Activated CD8-positive, alpha-beta memory T cell treated with anti-CD3 and anti-CD28 coated beads, Interleukin-2, amount 50 U/mL, for 1 hour (primary cell): ENCODE data around the gene DCN.

Experiments used
- DNase-seq: peaks from one replicate; pipeline ENCODE4 v3.0.0-alpha.2; 2020; ENCODE audit errors: extremely low read depth

The DCN gene

DNA sequence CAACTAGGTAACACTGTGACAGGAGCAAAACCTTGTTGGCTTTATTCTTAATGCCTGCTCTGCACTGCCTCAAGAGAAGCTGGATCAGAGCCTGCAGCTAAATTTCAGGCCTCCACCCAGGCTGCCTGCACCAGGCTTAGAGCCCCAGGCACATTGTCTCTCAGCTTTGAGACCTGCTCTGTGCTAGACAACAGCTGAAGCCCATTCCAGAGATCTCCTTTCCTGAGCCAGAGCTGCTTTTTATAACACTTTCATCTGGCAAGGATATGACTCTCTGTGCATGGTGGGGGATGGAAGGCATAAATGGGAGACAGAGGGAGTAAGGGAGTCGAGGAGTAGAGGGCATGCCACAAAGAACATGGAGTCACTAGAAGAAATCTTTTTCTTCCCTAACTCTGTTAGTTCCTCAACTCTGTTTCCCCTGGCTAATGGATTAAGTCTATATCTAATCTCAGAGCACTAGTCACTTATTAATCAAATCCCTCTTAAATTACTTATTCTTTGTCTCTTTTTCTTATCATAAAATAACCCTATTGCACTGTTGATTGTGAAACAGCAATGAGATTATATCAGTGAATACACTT is 44.2 kb downstream of the DCN start:
- DNase-seq, result no peak

GRCh38 chr12:91133871-91134270 is 48.7 kb downstream of the DCN start:
- DNase-seq, result no peak

DNA sequence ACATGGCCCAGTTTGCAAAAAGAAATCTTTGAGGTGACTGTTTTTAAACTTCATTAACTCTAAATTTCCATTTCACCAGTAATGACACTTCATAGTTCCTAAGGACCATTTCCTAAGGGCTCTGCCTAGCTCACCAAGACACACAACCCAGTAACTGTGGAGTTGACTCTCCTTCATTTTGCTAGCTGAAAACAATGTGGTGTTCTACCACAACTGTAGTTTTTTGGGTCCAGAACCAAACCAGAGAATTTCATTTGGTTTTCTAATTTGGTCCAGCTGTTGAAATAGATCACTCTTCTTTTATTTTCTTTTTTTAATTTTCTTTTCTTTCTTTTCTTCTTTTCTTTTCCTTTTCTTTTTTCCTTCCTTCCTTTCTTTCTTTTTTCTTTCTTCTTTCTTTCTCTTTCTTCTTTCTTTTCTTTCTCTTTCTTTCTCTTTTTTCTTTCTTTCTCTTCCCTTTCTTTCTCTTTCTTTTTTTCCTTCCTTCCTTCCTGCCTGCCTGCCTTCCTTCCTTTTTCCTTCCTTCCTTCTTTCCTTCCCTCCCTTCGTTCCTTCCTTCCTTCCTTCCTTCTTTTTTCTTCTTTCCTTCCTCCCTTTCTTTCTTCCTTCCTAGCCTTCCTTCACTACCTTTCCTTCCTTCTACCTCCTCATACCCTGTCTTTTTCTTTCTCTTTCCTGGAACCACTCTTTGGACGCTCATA is 52.8 kb downstream of the DCN start:
- DNase-seq, result no peak

GRCh38 chr12:91127751-91128150 is 54.9 kb downstream of the DCN start:
- DNase-seq, result no peak

- DNase-seq, result no peak
Observed at GRCh38 chr12:91127306-91127705, 55.3 kb downstream of the DCN start.

DNA sequence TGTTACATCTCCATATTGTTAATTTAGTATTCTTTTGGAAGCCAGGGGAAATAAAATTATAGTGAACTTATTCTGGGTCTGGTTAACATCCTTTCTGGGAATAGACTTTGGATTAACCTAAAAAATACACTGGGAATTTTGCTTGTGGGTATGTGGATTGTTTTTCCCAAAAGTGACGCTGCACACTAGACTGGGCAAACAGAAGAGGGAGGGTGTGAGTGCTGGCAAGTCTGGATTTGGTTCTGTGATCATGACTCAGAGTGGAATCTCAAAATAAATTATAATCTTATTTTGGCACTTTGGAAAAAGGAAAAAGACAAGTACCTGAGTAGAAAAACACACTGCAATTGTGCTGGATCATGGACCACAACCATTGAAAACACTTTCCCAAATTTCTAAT is 56.1 kb downstream of the DCN start:
- no peak for DNase-seq

- DNase-seq, result no peak
Observed at GRCh38 chr12:91123236-91123916, 59.2 kb downstream of the DCN start.

GRCh38 chr12:91120781-91121180 is 61.8 kb downstream of the DCN start:
- DNase-seq, result no peak

- no peak for DNase-seq
Observed at GRCh38 chr12:91119089-91119488, 63.5 kb downstream of the DCN start.

- DNase-seq, result no peak
Observed at GRCh38 chr12:91113621-91114020, 69.0 kb downstream of the DCN start.

DNA sequence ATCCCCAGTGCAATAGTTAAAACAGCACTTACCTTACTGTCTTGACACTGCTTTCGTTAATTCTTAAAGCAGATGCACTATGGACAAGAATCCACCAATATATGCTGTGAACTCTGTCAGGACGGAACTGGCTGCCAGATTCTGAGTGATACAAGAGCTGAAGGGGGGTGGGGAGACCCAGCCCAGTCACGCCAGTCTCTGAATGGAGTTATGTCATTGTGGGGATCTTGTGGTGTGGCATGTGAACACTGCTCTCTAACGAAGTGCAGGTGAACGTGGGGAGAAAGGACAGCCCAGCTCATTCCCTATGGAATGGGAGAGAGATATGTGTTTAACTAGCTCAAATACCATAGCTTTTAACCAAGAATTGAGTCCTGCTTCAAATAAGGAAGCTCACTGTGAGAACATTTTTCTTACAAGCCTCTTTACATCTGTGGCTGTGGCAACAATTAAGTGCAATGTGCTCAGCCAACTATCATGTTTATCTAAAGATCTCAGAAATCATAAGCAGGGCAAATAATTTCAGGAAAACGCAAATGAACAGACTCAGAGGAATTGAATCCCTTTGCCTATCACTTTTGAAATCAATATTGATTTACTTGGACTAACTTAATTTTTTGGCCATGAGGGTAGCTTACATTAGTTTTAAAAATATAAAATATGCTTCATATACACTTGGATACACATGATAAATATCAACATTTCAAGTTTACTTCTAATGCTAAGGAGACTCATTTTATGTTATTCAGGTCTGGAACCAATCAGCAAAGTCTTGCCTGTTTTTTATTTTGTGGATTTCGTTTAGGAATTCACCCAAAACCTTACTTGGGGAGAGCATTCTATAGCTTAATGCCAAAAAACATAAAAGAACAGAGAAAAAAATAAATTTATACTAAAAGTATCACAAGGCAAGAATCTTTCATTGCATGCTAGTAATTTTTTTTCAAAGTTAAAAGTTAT is 71.0 kb downstream of the DCN start, which contains the start of gene LUM:
Gene LUM, minus strand, starts transcription at position 129 of the 960 bp plus-strand sequence. CDS start 2,515 bp downstream, outside the sequence.
- no peak for DNase-seq

GRCh38 chr12:91110311-91110924 is 72.2 kb downstream of the DCN start:
- DNase-seq, result no peak

DNA sequence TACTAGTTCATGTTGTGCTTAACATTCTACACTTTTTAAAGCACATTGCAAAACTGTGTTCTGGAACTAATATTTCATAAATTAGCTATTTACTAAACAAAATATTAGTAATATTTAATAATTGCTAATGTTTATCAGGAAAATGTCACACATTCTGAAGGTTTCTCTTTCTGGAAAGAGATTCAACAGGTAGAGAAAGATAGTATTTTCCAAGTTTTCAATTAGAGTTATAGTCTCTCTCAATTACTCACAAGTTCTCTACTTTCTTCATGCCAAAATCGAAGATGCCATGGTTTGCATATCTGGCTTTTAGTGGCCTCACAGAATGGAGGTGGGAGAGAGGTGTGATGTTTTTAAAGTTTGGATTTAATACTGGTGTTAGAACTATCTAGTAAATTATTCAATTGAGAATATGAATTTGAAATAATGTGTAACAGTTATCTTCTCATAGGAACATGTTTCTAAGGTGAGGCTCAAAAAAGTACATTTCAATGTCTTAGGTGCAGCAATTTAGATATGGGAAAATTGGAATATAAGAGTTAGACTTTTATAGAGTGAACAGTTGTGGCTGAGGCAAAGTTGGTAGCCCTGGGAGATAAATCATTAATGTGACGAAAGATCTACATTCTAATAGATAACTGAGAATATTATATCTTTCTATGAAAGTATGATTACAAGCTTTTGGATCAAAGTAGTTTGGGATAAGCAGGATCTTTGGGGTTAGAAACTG is 72.9 kb downstream of the DCN start:
- DNase-seq, result no peak

DNA sequence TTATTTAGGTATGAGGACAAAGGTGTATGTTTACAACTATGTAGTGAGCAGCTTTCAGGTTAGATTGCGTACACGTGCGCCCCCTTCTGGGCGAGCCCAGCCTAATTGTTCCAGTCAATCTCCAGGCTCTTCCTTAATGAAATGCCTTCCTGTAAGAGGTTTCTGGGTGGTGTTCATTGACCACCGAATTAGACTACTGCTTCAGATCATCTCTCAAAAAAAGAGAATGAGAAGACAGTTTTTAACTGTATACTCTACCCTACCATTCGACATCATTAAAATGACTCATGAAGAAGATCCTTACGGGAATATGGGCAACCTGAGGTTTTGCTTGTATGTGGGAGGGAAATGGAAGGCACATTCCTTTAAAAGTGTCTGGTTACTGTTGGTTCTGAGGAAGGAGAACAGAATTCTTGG is 73.5 kb downstream of the DCN start:
- no peak for DNase-seq

DNA sequence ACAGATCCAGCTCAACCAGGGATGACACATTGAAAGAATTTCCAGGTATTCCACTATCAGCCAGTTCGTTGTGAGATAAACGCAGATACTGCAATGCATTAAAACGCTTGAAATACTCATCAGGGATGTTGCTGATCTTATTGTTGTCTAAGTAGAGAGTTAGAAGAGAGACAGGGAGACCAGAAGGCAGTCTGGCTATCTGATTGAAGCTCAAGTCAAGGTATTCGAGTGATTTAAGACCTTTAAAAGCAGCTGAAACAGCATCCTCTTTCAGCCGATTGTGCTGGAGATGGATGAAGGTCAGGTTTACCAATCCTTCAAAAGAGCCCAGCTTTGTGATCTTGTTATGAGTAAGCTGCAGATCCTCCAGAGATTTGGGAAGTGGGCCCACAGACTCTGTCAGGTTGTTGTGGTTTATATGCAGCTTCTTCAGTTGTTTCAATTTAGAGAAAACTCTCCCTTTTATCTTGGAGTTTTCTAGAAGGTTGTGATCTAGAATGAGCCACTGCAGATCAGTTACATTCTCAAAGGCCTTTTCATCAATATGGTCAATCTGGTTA is 74.3 kb downstream of the DCN start:
- no peak for DNase-seq

DNA sequence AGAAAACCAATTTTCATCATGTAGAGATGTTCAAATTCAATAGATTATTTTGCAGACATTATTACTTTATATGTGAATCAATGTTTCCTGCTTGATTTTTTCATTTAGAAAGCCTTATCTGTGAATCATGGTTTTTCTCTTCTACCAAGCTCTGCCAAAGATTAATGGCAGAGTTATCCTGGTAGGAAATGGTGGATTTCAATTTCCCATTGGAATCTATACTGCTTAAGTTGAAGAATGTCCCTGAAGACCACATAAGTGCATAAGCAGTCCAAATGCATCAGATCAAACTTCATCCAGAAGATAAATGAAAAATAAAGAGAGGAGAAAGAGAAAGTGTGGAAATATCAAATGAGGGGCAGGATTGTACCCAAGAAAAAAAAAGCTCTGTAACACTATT is 76.3 kb downstream of the DCN start:
- no peak for DNase-seq

DNA sequence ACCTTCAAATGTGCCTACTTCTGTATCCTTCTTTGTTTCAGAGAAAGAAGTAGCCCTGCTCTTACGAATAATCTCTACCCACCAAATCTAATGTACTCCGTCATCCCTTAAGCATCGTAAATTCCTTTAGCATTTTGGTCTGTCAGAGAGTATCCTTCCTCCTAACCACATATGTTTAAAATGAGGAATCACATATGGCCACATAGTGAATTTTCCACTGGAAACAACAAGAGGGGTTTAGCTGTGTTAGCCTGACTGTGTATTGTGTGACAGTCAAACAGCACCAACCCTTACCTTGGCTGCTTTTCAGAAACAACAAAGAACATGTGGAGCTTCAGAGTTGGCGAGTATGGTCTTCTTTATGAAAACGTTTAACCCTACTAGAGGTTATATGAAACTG is 76.8 kb downstream of the DCN start:
- no peak for DNase-seq

DNA sequence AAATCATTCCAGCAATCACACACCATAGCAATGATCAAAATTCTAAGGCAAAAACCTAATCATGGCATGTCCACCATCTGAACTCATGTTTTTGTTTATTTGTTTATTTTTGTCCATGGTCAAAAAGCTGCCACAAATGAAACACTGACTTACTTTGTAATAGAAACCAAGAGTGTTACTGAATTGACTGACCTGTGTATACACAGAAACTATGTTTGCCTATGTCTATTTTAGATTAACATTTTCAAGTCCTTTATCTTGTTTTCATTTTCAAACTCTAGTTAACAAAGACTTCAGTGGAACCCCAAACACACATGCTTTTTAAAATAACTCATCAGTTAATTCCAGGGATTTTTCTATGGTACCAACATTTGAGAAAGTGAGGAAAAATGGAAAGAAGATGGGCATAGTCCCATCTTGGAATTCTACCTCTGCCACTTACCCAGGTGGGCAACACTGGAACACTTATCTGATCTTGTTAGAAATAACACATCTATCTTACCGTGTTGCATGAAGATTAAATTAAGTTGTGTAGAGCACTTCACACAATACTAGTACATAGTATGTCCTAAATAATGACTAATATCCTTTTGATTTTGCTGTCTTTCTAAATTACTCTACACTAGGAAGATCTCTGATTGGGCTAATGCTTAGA is 77.7 kb downstream of the DCN start:
- no peak for DNase-seq

- DNase-seq, result no peak
Observed at GRCh38 chr12:91103624-91104023, 79.0 kb downstream of the DCN start.

GRCh38 chr12:91103101-91103500 is 79.5 kb downstream of the DCN start:
- no peak for DNase-seq
